HG03565 (cell line): ENCODE data around the gene GORASP1.
"Not testable (repeated sequence)": the region's sequence is repeated elsewhere in the genome, so short reads cannot be mapped to it uniquely, and the experiment has no call there.

Experiments
- ATAC-seq: cut with Tn5 transposase; IDR thresholded peaks from one replicate; pipeline ENCODE4 v1.9.1; 2021; ENCODE audit warnings: mild to moderate bottlenecking, moderate library complexity; ENCODE audit not compliant: unreplicated experiment

The GORASP1 gene

GRCh38 chr3:39075910-39076309, 31.5 kb downstream of the GORASP1 start:
- no peak for ATAC-seq

GRCh38 chr3:39068556-39068955, 38.9 kb downstream of the GORASP1 start:
- no peak for ATAC-seq

GRCh38 chr3:39067286-39067685, 40.1 kb downstream of the GORASP1 start:
- no peak for ATAC-seq

- ATAC-seq = peak; percentile 98
Measured at GRCh38 chr3:39065197-39065596, 42.2 kb downstream of the GORASP1 start.

- ATAC-seq = no peak
Measured at GRCh38 chr3:39064646-39065045, 42.8 kb downstream of the GORASP1 start.

GRCh38 chr3:39063143-39063542, 44.3 kb downstream of the GORASP1 start:
- ATAC-seq = no peak

GRCh38 chr3:39062180-39062579, 45.2 kb downstream of the GORASP1 start:
- no peak for ATAC-seq

- ATAC-seq = not testable (repeated sequence)
Measured at GRCh38 chr3:39061228-39061627, 46.2 kb downstream of the GORASP1 start.

GRCh38 chr3:39056151-39056550, 51.3 kb downstream of the GORASP1 start:
- no peak for ATAC-seq

- no peak for ATAC-seq
Measured at GRCh38 chr3:39053696-39054095, 53.7 kb downstream of the GORASP1 start.

- no peak for ATAC-seq
Measured at GRCh38 chr3:39052583-39052982, 54.8 kb downstream of the GORASP1 start.

GRCh38 chr3:39051649-39052561, 55.5 kb downstream of the GORASP1 start, which contains the start of the genes SCN11A and WDR48:
SCN11A (minus strand) TSS chr3:39051944; CDS start chr3:38950362, 101,582 bp downstream.
WDR48 (plus strand) TSS chr3:39052016; CDS start chr3:39052026, 10 bp downstream.
- peak; percentile 95 for ATAC-seq

- ATAC-seq = no peak
Measured at GRCh38 chr3:39050029-39050428, 57.4 kb downstream of the GORASP1 start.
